SU-DHL-6 (cell line): ENCODE results near the gene PCYT1B.

Experiments
- H2AFZ ChIP-seq: fragments of 200-600 bp; sonication (generic); 2 replicates; pipeline ENCODE4 v1.6.1; 2014; ENCODE audit warnings: low read depth, mild to moderate bottlenecking, moderate library complexity, mixed read lengths, antibody characterized with exemption, low read length; ENCODE audit not compliant: severe bottlenecking
- H3F3A ChIP-seq: fragments of 200-600 bp; shearing (Covaris generic); 2 replicates; pipeline ENCODE4 v1.6.0; 2016; ENCODE audit warnings: antibody characterized with exemption, mild to moderate bottlenecking; ENCODE audit not compliant: insufficient read depth
- H3K27ac ChIP-seq: fragments of 200-600 bp; sonication (generic); 2 replicates; pipeline ENCODE4 v1.5.1; 2016; ENCODE audit warnings: low read depth, mild to moderate bottlenecking, low read length, moderate library complexity, mixed read lengths
- H3K27me3 ChIP-seq: fragments of 200-600 bp; sonication (generic), shearing (Covaris generic); 2 replicates; pipeline ENCODE4 v1.6.0; 2014; ENCODE audit warnings: mild to moderate bottlenecking, low read length
- H3K36me3 ChIP-seq: fragments of 200-600 bp; sonication (generic); 2 replicates; pipeline ENCODE4 v1.6.1; 2014; ENCODE audit warnings: mild to moderate bottlenecking, low read length, mixed read lengths
- H3K4me2 ChIP-seq: fragments of 300-600, 200-600 bp; shearing (Covaris generic), sonication (generic); 2 replicates; pipeline ENCODE4 v1.6.0; 2014; ENCODE audit warnings: low read length, low read depth, mild to moderate bottlenecking; ENCODE audit not compliant: poor library complexity, severe bottlenecking
- H3K4me3 ChIP-seq: fragments of 200-600 bp; sonication (generic); 2 replicates; pipeline ENCODE4 v1.5.1; 2014; ENCODE audit warnings: antibody characterized with exemption, low read length, mild to moderate bottlenecking, mixed read lengths; ENCODE audit not compliant: insufficient read depth, poor library complexity, severe bottlenecking
- H3K79me2 ChIP-seq: fragments of 200-600 bp; sonication (generic); 2 replicates; pipeline ENCODE4 v1.6.1; 2014; ENCODE audit warnings: mild to moderate bottlenecking, low read length, moderate library complexity; ENCODE audit not compliant: insufficient read depth
- H3K9ac ChIP-seq: fragments of 200-600 bp; sonication (generic); 2 replicates; pipeline ENCODE4 v1.7.0; 2014; ENCODE audit warnings: mild to moderate bottlenecking, low read length
- H3K9me2 ChIP-seq: fragments of 200-600 bp; sonication (generic); replicated peaks from 2 replicates; pipeline ENCODE4 v1.6.1; 2014; ENCODE audit warnings: low read length; ENCODE audit not compliant: insufficient read depth
- H3K9me3 ChIP-seq: fragments of 200-600 bp; sonication (generic); 2 replicates; pipeline ENCODE4 v1.6.1; 2014; ENCODE audit warnings: low read length, mixed read lengths; ENCODE audit not compliant: insufficient read depth
- H4K20me1 ChIP-seq: fragments of 200-600 bp; sonication (generic); 2 replicates; pipeline ENCODE4 v1.6.1; 2014; ENCODE audit warnings: low read depth, mild to moderate bottlenecking, antibody characterized with exemption, low read length, moderate library complexity, mixed read lengths
- EZH2phosphoT487 ChIP-seq: fragments of 200-600 bp; sonication (generic), shearing (Covaris generic); conservative IDR thresholded peaks from 2 replicates; pipeline ENCODE4 v1.6.1; 2018; ENCODE audit warnings: mild to moderate bottlenecking, antibody characterized with exemption, low read length, moderate library complexity, mixed read lengths
- TF ChIP-seq, protein P1 (sequence below): fragments of 200-600 bp; sonication (generic); IDR thresholded peaks from one replicate; pipeline ENCODE4 v1.5.1; 2017; ENCODE audit warnings: antibody characterized with exemption, mild to moderate bottlenecking, low read length, moderate library complexity; ENCODE audit not compliant: insufficient read depth, poor library complexity, severe bottlenecking

The PCYT1B gene

GRCh38 chrX:24672701-24673190, 25.6 kb upstream of the PCYT1B start:
- Histone ChIP-seq H2AFZ (no peak overlapping the region), H3K9me2 (no peaks in the 10 kb centered on the region), H3K79me2 (no peaks in the 10 kb centered on the region), H3K4me3 (no peak overlapping the region), H3K36me3 (no peaks in the 10 kb centered on the region), H3K27ac (no peak overlapping the region), H3K4me2 (no peak overlapping the region), H3K9me3 (no peaks in the 10 kb centered on the region), H4K20me1 (no peaks in the 10 kb centered on the region), H3K9ac (no peak overlapping the region), H3K27me3 (no peaks in the 10 kb centered on the region), H3F3A (no peaks in the 10 kb centered on the region)
- TF ChIP-seq, protein P1, sequence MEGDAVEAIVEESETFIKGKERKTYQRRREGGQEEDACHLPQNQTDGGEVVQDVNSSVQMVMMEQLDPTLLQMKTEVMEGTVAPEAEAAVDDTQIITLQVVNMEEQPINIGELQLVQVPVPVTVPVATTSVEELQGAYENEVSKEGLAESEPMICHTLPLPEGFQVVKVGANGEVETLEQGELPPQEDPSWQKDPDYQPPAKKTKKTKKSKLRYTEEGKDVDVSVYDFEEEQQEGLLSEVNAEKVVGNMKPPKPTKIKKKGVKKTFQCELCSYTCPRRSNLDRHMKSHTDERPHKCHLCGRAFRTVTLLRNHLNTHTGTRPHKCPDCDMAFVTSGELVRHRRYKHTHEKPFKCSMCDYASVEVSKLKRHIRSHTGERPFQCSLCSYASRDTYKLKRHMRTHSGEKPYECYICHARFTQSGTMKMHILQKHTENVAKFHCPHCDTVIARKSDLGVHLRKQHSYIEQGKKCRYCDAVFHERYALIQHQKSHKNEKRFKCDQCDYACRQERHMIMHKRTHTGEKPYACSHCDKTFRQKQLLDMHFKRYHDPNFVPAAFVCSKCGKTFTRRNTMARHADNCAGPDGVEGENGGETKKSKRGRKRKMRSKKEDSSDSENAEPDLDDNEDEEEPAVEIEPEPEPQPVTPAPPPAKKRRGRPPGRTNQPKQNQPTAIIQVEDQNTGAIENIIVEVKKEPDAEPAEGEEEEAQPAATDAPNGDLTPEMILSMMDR: no peak
- no peak for TF ChIP-seq EZH2phosphoT487

DNA sequence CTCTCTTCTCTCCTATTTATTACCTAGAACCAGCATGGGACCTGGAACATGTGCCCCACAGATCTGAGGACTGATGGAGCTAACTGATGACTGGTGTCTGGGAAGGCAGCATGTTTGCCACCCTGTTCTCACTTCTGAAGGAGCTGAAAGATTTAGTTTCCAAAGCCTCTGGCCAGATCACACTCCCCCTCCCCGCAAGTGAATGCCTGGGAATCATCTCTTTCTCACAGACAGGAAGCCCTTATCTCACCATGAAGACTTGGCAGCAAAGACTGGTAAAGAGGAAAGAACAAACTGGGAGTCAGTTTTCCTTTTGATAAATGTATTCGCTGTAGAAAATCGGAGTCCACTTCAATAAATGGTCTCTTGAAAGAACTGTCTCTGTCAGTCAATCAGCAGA, 21.0 kb upstream of the PCYT1B start:
- no peak overlapping the region for H2AFZ ChIP-seq
- H3K4me3 ChIP-seq: no peak overlapping the region
- no peaks in the 10 kb centered on the region for H3K9me2 ChIP-seq
- no peaks in the 10 kb centered on the region for H3K9me3 ChIP-seq
- H3K27ac ChIP-seq: no peak overlapping the region
- H4K20me1 ChIP-seq: no peaks in the 10 kb centered on the region
- no peak overlapping the region for H3K4me2 ChIP-seq
- no peaks in the 10 kb centered on the region for H3K36me3 ChIP-seq
- no peak for TF ChIP-seq EZH2phosphoT487
- TF ChIP-seq, protein P1: no peak
- H3K79me2 ChIP-seq: no peaks in the 10 kb centered on the region
- no peaks in the 10 kb centered on the region for H3K27me3 ChIP-seq
- no peak overlapping the region for H3K9ac ChIP-seq
- no peaks in the 10 kb centered on the region for H3F3A ChIP-seq

GRCh38 chrX:24662352-24662751, 15.2 kb upstream of the PCYT1B start:
- H3K27me3 ChIP-seq: no peaks in the 10 kb centered on the region
- H3K27ac ChIP-seq: no peak overlapping the region
- H3K9me2 ChIP-seq: no peaks in the 10 kb centered on the region
- no peak overlapping the region for H3K4me3 ChIP-seq
- no peaks in the 10 kb centered on the region for H4K20me1 ChIP-seq
- H3K79me2 ChIP-seq: no peaks in the 10 kb centered on the region
- no peaks in the 10 kb centered on the region for H3F3A ChIP-seq
- no peak for TF ChIP-seq EZH2phosphoT487
- TF ChIP-seq, protein P1: no peak
- H3K4me2 ChIP-seq: no peak overlapping the region
- H3K36me3 ChIP-seq: no peaks in the 10 kb centered on the region
- no peak overlapping the region for H2AFZ ChIP-seq
- H3K9me3 ChIP-seq: no peaks in the 10 kb centered on the region
- no peak overlapping the region for H3K9ac ChIP-seq
